ENCODE data around the gene POTEF.
"Not testable (repeated sequence)": the region's sequence is repeated elsewhere in the genome, so short reads cannot be mapped to it uniquely, and the experiment has no call there.

Gene POTEF

DNA sequence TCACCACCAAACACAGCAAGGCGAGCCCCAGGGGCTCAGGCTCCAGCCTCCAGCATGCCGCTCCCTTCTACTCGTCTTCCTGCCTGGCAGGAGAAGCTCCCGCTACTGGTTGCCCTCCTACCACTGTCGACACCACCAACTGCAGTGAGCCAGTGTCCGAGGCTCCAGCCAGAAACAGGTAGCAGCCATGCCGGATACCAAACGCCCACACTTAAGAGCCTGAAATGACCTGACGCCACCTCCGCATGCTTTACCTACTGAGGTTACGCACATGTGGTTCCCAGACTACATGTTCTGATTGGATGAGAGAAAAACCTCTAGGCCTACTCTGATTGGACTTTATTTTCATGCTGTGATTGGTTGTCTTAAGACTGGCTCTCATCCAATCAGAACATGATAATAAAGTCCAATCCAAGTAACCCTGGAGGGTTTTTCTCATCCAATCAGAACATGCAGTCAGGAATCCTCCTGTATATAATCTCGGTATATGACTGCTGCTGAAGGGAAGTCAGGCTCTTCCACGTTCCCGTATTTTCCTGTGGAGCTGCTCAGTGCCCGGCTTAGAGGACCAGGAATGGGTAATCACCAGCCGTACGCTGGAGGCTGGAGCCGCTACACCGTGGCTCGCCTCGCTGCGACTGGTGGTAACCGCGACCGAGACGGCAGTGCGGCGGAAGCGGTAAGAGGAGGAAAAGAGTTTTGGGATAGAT, at the start of gene POTEF:
TSS of gene POTEF (minus strand) at position 103 of the 710 bp plus-strand sequence. CDS start 8,707 bp downstream, outside the sequence.
- not testable (repeated sequence) for H3K9ac ChIP-seq (ENCODE audit: low read length); H3K4me3 ChIP-seq (ENCODE audit: low read length); H3K9me3 ChIP-seq (ENCODE audit: control insufficient read depth, low read length); H3K4me1 ChIP-seq (ENCODE audit: control insufficient read depth, insufficient read depth, low read length); H3K27me3 ChIP-seq (ENCODE audit: control insufficient read depth, insufficient read depth, low read length); H3K36me3 ChIP-seq (ENCODE audit: control insufficient read depth, insufficient read depth, low read length)

DNA sequence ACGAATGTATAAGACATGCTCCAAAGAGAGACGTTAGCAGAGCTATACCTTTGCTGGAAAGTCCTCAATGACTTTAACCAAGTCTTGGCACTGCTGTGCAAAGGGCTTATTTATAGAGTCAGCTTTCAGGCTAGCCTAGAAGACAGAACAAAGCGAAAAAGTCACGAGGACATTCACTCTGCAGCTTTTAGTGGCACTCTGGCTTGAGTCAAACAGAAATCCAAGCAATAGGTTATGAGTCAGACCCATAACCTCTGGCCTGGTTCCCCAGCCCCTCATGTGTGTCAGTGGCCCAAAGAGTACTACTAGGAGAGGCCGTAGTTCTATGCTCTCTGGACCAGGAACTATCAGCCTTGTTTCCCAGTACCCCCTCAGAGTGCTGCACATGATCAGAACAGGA, 45.8 kb upstream of the POTEF start:
- H3K4me1 ChIP-seq (ENCODE audit: control insufficient read depth, insufficient read depth, low read length); H3K9me3 ChIP-seq (ENCODE audit: control insufficient read depth, low read length); H3K36me3 ChIP-seq (ENCODE audit: control insufficient read depth, insufficient read depth, low read length); H3K4me3 ChIP-seq (ENCODE audit: low read length); H3K27me3 ChIP-seq (ENCODE audit: control insufficient read depth, insufficient read depth, low read length); H3K9ac ChIP-seq (ENCODE audit: low read length): not testable (repeated sequence)

DNA sequence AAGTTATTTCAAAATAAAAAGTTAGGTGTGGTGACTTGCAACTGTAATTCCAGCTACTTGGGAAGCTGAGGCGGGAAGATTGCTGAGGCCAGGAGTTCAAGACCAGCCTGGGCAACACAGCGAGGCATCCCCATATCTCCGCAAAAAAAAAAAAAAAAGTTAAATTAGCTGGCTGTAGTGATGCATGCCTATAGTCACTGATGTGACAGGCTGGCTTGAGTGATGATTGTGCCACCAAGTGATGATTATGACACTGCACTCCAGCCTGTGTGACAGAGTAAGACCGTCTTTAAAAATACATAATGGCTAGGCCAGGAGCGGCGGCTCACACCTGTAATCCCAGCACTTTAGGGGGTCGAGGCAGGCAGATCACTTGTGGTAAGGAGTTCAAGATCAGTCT, 40.9 kb upstream of the POTEF start:
- no peaks in the 10 kb centered on the region for H3K27me3 ChIP-seq (ENCODE audit: control insufficient read depth, insufficient read depth, low read length)
- no peaks in the 10 kb centered on the region for H3K4me1 ChIP-seq (ENCODE audit: control insufficient read depth, insufficient read depth, low read length)
- H3K36me3 ChIP-seq (ENCODE audit: control insufficient read depth, insufficient read depth, low read length): no peaks in the 10 kb centered on the region
- no peaks in the 10 kb centered on the region for H3K9me3 ChIP-seq (ENCODE audit: control insufficient read depth, low read length)
- H3K4me3 ChIP-seq (ENCODE audit: low read length): no peak overlapping the region
- no peak overlapping the region for H3K9ac ChIP-seq (ENCODE audit: low read length)

DNA sequence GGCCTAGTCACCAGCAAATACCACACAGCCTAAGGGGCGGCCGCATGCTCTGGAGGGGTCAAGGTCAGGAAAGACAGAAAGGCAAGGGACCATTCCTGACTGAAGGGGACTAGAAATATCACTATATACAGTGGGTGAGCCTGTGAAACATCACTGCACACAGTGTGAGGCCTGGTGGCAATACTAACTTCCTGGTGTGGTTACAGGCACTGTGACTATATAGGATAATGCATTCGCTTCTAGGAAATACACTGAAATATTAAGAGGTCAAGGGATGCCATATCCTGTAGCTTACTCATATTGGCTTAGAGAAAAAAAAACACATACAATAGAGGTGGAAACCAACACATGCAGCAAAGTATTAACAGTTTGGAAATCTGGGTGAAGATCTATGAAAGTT, 40.1 kb upstream of the POTEF start:
- H3K4me1 ChIP-seq (ENCODE audit: control insufficient read depth, insufficient read depth, low read length); H3K36me3 ChIP-seq (ENCODE audit: control insufficient read depth, insufficient read depth, low read length); H3K9ac ChIP-seq (ENCODE audit: low read length); H3K9me3 ChIP-seq (ENCODE audit: control insufficient read depth, low read length); H3K27me3 ChIP-seq (ENCODE audit: control insufficient read depth, insufficient read depth, low read length); H3K4me3 ChIP-seq (ENCODE audit: low read length): not testable (repeated sequence)

DNA sequence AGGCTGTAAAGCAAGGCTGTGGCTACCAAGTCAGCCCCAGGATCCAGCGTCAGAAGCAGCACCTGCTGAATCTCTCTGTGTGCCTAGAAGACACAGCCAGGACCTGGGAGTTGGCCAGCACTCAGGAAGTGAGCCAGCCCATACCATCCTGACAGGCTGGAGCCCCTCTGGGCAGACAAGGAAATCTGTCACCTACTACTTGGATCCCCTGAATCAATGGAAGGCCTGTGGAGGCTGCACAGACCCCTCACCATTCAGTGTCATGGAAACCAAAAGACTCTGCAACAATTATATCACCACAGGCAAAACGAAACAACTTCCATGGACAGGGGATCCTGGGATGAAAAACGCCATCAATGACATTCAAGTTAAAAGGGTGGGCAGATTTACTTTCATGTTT, 37.6 kb upstream of the POTEF start:
- H3K9me3 ChIP-seq (ENCODE audit: control insufficient read depth, low read length); H3K36me3 ChIP-seq (ENCODE audit: control insufficient read depth, insufficient read depth, low read length): not testable (repeated sequence)

DNA sequence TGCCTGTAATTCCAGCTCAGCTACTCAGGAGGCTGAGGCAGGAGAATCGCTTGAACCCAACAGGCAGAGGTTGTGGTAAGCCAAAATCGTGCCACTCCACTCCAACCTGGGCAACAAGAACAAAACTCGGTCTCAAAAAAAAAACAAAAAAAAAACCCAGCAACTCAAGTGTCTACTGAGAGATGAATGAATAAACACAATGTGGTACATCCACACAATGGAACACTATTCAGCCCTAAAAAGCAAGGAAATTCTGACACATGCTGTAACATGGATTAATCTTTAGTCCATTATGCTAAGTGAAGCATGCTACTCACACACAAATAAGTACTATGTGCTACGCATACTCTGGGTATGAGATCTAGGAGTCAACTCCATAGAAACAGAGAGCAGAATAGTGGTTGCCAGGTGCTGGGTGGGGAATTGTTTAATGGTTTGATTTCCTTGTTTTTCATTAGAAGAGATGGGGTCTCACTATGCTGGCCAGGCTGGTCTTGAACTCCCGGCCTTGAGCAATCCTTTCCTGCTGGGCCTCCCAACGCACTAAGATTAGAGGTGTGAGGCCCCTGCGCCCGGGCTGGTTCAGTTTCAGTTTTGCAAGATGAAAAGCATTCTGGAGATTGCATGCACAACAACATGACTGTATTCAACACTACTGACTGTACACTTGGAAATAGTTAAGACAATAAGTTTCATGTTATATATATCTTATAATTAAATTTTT, 36.4 kb upstream of the POTEF start:
- H3K4me3 ChIP-seq (ENCODE audit: low read length): no peak overlapping the region
- no peak overlapping the region for H3K9ac ChIP-seq (ENCODE audit: low read length)
- H3K4me1 ChIP-seq (ENCODE audit: control insufficient read depth, insufficient read depth, low read length): no peaks in the 10 kb centered on the region
- no peaks in the 10 kb centered on the region for H3K27me3 ChIP-seq (ENCODE audit: control insufficient read depth, insufficient read depth, low read length)
- no peaks in the 10 kb centered on the region for H3K36me3 ChIP-seq (ENCODE audit: control insufficient read depth, insufficient read depth, low read length)
- no peaks in the 10 kb centered on the region for H3K9me3 ChIP-seq (ENCODE audit: control insufficient read depth, low read length)

More for the DNA sequence above, 37.6 kb upstream of the POTEF start:
- not testable (repeated sequence) for H3K9ac ChIP-seq (ENCODE audit: low read length); H3K4me1 ChIP-seq (ENCODE audit: control insufficient read depth, insufficient read depth, low read length); H3K27me3 ChIP-seq (ENCODE audit: control insufficient read depth, insufficient read depth, low read length); H3K4me3 ChIP-seq (ENCODE audit: low read length)

DNA sequence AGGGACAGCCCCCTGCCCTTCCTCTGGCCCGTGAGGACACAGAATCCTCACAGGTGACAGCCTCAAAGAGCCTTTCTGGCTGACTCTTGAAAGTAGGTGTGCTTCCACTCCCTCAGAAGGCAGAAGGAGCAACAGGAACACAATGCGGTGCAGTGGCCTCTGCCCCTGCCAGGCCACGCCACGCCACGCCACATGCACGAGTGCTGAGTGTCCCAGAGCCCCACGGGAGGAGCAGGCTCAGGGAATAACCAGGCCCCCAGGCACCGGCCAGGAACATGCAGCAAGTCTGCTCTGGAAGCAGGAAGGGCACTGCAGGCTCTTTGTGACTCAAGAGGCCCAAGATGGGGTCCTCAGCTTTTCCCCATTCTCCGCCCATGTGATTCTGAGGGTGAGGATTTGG, 33.9 kb upstream of the POTEF start:
- Histone ChIP-seq H3K9me3 (ENCODE audit: control insufficient read depth, low read length) (no peaks in the 10 kb centered on the region), H3K27me3 (ENCODE audit: control insufficient read depth, insufficient read depth, low read length) (no peaks in the 10 kb centered on the region), H3K36me3 (ENCODE audit: control insufficient read depth, insufficient read depth, low read length) (no peaks in the 10 kb centered on the region), H3K9ac (ENCODE audit: low read length) (no peak overlapping the region), H3K4me1 (ENCODE audit: control insufficient read depth, insufficient read depth, low read length) (no peaks in the 10 kb centered on the region), H3K4me3 (ENCODE audit: low read length) (no peak overlapping the region)

DNA sequence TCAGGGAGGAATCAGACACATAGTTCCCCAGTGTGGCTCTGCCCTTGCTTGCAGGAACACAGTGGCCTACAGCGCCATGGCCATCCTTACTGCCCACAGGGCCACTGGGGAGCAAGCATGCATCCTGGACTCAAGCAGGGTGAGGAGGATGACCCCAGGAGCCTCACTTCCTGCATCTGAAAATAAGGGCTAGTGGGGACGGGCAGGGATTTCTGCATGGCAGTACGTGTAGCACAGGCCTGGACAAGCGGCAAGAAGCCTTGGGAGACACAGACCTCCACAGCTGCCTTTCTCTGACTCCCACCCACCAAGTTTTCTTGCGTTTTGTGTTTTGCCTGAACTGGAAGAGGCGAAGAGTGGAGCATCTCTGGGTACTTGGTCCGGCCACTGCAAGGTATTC, 33.5 kb upstream of the POTEF start:
- not testable (repeated sequence) for H3K36me3 ChIP-seq (ENCODE audit: control insufficient read depth, insufficient read depth, low read length); H3K4me3 ChIP-seq (ENCODE audit: low read length); H3K9ac ChIP-seq (ENCODE audit: low read length); H3K4me1 ChIP-seq (ENCODE audit: control insufficient read depth, insufficient read depth, low read length); H3K9me3 ChIP-seq (ENCODE audit: control insufficient read depth, low read length); H3K27me3 ChIP-seq (ENCODE audit: control insufficient read depth, insufficient read depth, low read length)

DNA sequence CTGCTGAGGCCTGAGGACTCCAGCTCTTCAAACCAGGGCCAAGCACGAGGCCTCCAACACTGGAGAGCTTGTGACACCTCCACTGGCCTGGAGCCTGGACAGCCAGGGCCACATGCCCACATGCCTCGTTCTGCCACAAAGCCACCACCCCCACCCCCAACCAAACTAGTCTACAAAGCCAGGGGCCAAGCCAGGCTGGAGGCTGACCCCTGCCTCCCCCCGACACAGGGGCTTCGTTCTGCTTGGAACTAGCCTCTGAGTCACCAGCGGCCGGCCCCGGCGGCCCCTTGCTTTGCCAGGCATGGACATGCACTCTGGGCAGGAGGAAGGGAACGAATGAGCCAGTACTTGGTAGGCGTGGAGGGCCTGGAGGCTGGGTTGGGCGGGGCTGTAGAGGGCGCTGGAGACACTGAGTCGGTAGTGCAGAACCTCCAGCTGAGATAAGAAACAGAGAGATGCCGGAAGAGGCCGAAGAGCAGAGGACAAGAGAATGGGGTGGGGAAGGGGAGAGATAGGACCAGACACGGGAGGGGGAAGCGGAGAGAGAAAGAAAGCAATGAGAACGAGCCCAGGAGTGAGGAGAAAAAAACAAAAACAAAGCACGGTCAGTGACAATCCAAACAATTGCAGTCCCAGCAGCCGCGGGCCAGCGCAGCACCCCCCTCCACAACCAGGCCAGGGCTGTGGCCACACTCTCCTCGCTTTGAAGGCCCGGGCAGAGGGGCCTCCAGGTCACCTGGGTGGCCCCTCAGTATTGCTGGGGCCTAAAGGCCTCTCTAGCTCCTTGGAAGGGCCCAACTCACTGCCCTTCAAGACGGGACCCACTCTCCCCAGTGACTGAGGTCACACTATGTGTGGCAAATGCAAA, 32.0 kb upstream of the POTEF start:
- not testable (repeated sequence) for H3K4me3 ChIP-seq (ENCODE audit: low read length); H3K36me3 ChIP-seq (ENCODE audit: control insufficient read depth, insufficient read depth, low read length); H3K4me1 ChIP-seq (ENCODE audit: control insufficient read depth, insufficient read depth, low read length); H3K9ac ChIP-seq (ENCODE audit: low read length); H3K9me3 ChIP-seq (ENCODE audit: control insufficient read depth, low read length); H3K27me3 ChIP-seq (ENCODE audit: control insufficient read depth, insufficient read depth, low read length)

DNA sequence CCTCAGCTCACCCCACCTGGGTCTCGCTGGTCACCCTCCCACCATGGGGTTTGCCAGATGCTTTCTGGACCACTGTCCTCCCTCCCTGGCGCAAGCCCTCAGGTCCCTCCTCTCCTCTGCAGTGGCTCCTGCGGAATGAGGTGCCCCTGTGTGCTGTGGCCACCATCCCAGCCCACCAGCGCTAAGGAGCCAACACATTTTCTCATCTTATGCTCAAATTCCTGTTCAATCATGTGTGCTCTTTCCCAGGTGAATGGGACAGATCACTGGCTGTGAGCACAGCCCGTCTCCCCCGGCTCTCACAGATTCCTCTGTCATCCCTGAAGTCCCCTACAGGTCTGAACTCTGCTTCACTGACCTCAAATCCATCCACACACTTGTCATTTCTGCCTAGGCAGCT, 31.1 kb upstream of the POTEF start:
- no peak overlapping the region for H3K4me3 ChIP-seq (ENCODE audit: low read length)
- no peaks in the 10 kb centered on the region for H3K27me3 ChIP-seq (ENCODE audit: control insufficient read depth, insufficient read depth, low read length)
- H3K4me1 ChIP-seq (ENCODE audit: control insufficient read depth, insufficient read depth, low read length): no peaks in the 10 kb centered on the region
- H3K36me3 ChIP-seq (ENCODE audit: control insufficient read depth, insufficient read depth, low read length): no peaks in the 10 kb centered on the region
- no peak overlapping the region for H3K9ac ChIP-seq (ENCODE audit: low read length)
- H3K9me3 ChIP-seq (ENCODE audit: control insufficient read depth, low read length): no peaks in the 10 kb centered on the region

DNA sequence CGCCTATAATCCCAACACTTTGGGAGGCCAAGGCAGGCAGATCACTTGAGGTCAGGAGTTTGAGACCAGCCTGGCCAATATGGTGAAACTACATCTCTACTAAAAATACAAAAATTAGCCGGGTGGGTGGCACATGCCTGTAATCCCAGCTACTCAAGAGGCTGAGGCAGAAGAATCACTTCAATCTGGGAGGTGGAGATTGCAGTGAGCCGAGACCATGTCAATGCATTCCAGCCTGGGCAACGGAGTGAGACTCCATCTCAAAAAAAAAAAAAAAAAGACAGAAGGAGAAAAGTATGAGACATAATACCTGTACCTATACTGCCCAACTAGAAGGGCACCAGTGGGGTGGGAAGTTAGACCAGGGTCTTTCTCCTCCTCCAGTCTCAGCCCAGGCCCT, 30.4 kb upstream of the POTEF start:
- not testable (repeated sequence) for H3K4me1 ChIP-seq (ENCODE audit: control insufficient read depth, insufficient read depth, low read length); H3K27me3 ChIP-seq (ENCODE audit: control insufficient read depth, insufficient read depth, low read length); H3K9me3 ChIP-seq (ENCODE audit: control insufficient read depth, low read length); H3K4me3 ChIP-seq (ENCODE audit: low read length); H3K9ac ChIP-seq (ENCODE audit: low read length); H3K36me3 ChIP-seq (ENCODE audit: control insufficient read depth, insufficient read depth, low read length)

DNA sequence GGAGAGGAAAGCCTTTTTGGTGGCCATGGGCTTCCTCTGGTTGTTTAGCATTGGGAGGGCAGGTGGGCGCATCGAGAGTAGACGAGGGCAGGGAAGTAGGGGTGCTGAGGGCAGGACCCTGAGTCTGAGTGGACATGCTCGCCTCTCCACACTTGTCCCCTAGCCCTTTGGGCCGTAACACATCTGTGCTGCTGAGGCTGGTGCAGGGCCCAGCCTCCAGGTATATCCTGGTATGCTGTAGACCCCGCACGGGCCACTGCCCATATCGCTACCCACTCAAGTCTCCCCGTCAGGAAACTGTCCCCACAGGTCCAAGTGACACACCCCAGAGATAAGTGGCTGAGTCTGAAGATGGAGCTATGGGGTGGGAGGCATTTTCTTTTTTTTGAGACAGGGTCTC, 29.6 kb upstream of the POTEF start:
- H3K4me1 ChIP-seq (ENCODE audit: control insufficient read depth, insufficient read depth, low read length): no peaks in the 10 kb centered on the region
- no peaks in the 10 kb centered on the region for H3K36me3 ChIP-seq (ENCODE audit: control insufficient read depth, insufficient read depth, low read length)

More for the DNA sequence above, 29.6 kb upstream of the POTEF start:
- H3K9me3 ChIP-seq (ENCODE audit: control insufficient read depth, low read length): no peaks in the 10 kb centered on the region
- H3K9ac ChIP-seq (ENCODE audit: low read length): no peak overlapping the region
- no peak overlapping the region for H3K4me3 ChIP-seq (ENCODE audit: low read length)
- H3K27me3 ChIP-seq (ENCODE audit: control insufficient read depth, insufficient read depth, low read length): no peaks in the 10 kb centered on the region
